HG03159 (cell line): ENCODE measurements around the gene PPFIA1.

Experiments used
- ATAC-seq: cut with Tn5 transposase; IDR thresholded peaks from one replicate; pipeline ENCODE4 v1.9.1; 2021; ENCODE audit warnings: mild to moderate bottlenecking, moderate library complexity; ENCODE audit not compliant: unreplicated experiment

Gene PPFIA1

GRCh38 chr11:70352601-70353000, 82.1 kb downstream of the PPFIA1 start:
- no peak for ATAC-seq

- no peak for ATAC-seq
Measured at GRCh38 chr11:70353329-70353728, 82.8 kb downstream of the PPFIA1 start.

GRCh38 chr11:70353900-70354568, 83.5 kb downstream of the PPFIA1 start:
- ATAC-seq, result no peak

- ATAC-seq, result no peak
Measured at GRCh38 chr11:70354629-70355028, 84.1 kb downstream of the PPFIA1 start.

GRCh38 chr11:70358753-70359152, 88.3 kb downstream of the PPFIA1 start:
- no peak for ATAC-seq

- no peak for ATAC-seq
Measured at GRCh38 chr11:70359451-70360205, 89.1 kb downstream of the PPFIA1 start.

GRCh38 chr11:70360211-70360610, 89.7 kb downstream of the PPFIA1 start:
- no peak for ATAC-seq

GRCh38 chr11:70364178-70364577, 93.7 kb downstream of the PPFIA1 start:
- no peak for ATAC-seq

GRCh38 chr11:70364745-70365543, 94.5 kb downstream of the PPFIA1 start:
- no peak for ATAC-seq

- no peak for ATAC-seq
Measured at GRCh38 chr11:70365544-70365927, 95.0 kb downstream of the PPFIA1 start.

- no peak for ATAC-seq
Measured at GRCh38 chr11:70367071-70367470, 96.6 kb downstream of the PPFIA1 start.

- no peak for ATAC-seq
Measured at GRCh38 chr11:70368961-70369360, 98.5 kb downstream of the PPFIA1 start.

GRCh38 chr11:70371241-70371640, 100.8 kb downstream of the PPFIA1 start:
- no peak for ATAC-seq

GRCh38 chr11:70372076-70372475, 101.6 kb downstream of the PPFIA1 start:
- ATAC-seq, result no peak

- no peak for ATAC-seq
Measured at GRCh38 chr11:70376621-70377020, 106.1 kb downstream of the PPFIA1 start.

GRCh38 chr11:70377645-70378044, 107.2 kb downstream of the PPFIA1 start:
- ATAC-seq, result no peak

GRCh38 chr11:70378506-70379134, 108.1 kb downstream of the PPFIA1 start:
- no peak for ATAC-seq

GRCh38 chr11:70381350-70381749, 110.9 kb downstream of the PPFIA1 start:
- ATAC-seq, result no peak

GRCh38 chr11:70381872-70382861, 111.7 kb downstream of the PPFIA1 start:
- ATAC-seq, result no peak
